Activated CD4-positive, alpha-beta T cell treated with anti-CD3 and anti-CD28 coated beads for 1 hour (primary cell): ENCODE results near the gene CEP295NL.
A peak's percentile ranks its signal among the peaks of the same experiment; 100 is the strongest.
"Not testable (repeated sequence)": the region's sequence is repeated elsewhere in the genome, so short reads cannot be mapped to it uniquely, and the experiment has no call there.

ENCODE experiments used
- DNase-seq: peaks from one replicate; pipeline ENCODE4 v3.0.0-alpha.2; 2020

Gene CEP295NL

GRCh38 chr17:78925662-78926555, 22.9 kb upstream of the CEP295NL start:
- no peak for DNase-seq

GRCh38 chr17:78925234-78925633, 22.2 kb upstream of the CEP295NL start, which contains the start of gene TIMP2:
Gene TIMP2, minus strand, starts transcription at chr17:78925387. Its CDS starts 299 bp downstream, at chr17:78925088.
- DNase-seq = peak; percentile 58

GRCh38 chr17:78924481-78925151, 21.6 kb upstream of the CEP295NL start:
- DNase-seq = no peak

GRCh38 chr17:78923660-78924453, 20.9 kb upstream of the CEP295NL start:
- peak; percentile 45 for DNase-seq

GRCh38 chr17:78922816-78923498, 20.0 kb upstream of the CEP295NL start:
- no peak for DNase-seq

GRCh38 chr17:78921437-78921971, 18.5 kb upstream of the CEP295NL start:
- DNase-seq = no peak

- DNase-seq = no peak
These were observed 17.5 kb upstream of the CEP295NL start for GRCh38 chr17:78920528-78920927.

GRCh38 chr17:78919861-78920450, 17.0 kb upstream of the CEP295NL start:
- DNase-seq = no peak

- DNase-seq = no peak
These were observed 16.0 kb upstream of the CEP295NL start for GRCh38 chr17:78918979-78919378.

- no peak for DNase-seq
These were observed 14.7 kb upstream of the CEP295NL start for GRCh38 chr17:78917451-78918275.

GRCh38 chr17:78915872-78916632, 13.1 kb upstream of the CEP295NL start:
- no peak for DNase-seq

- no peak for DNase-seq
These were observed 10.1 kb upstream of the CEP295NL start for GRCh38 chr17:78913115-78913514.

- no peak for DNase-seq
These were observed 9.1 kb upstream of the CEP295NL start for GRCh38 chr17:78912082-78912481.

GRCh38 chr17:78911543-78911942, 8.5 kb upstream of the CEP295NL start:
- DNase-seq = not testable (repeated sequence)

- no peak for DNase-seq
These were observed 7.7 kb upstream of the CEP295NL start for GRCh38 chr17:78910497-78911284.

- DNase-seq = no peak
These were observed 5.4 kb upstream of the CEP295NL start for GRCh38 chr17:78908426-78908825.

GRCh38 chr17:78905541-78905940, 2.5 kb upstream of the CEP295NL start:
- DNase-seq = no peak

GRCh38 chr17:78905116-78905515, 2.1 kb upstream of the CEP295NL start:
- no peak for DNase-seq

- no peak for DNase-seq
These were observed 1.4 kb upstream of the CEP295NL start for GRCh38 chr17:78904371-78904770.
